Measurements from ENCODE around the gene TTC3. TPM values are rescaled to one million over a fixed set of nuclear protein-coding genes. Genes with fewer than 3 reads are reported as not detected.

The TTC3 gene
- total RNA-seq, 1 experiment from 2014 or later = 71.5 TPM

GRCh38 chr21:37082375-37082774, 9.3 kb downstream of the TTC3 start (continued):
- no peak for TF ChIP-seq REST (IDR thresholded peaks at IDR 0.05; ENCODE audit: low read depth)
- no peak for TF ChIP-seq POLR2AphosphoS5 (IDR thresholded peaks at IDR 0.05; ENCODE audit: low read depth, low read length)

- no peak overlapping the region for H3K9ac ChIP-seq (ENCODE audit: low read length)
- no peak for DNase-seq (ENCODE audit: low read depth, low spot score)
- peaks cover 96% of the 10 kb centered on the region for H3K79me2 ChIP-seq (ENCODE audit: insufficient read depth, low read length)
- H3K9me3 ChIP-seq (ENCODE audit: control insufficient read depth in 1 of 2, insufficient read depth in 1 of 2, low read depth in 1 of 2, low read length in 2 of 2) = no peaks in the 10 kb centered on the region
- TF ChIP-seq ATF3 (IDR thresholded peaks at IDR 0.05) (no peak), POLR2AphosphoS5 (IDR thresholded peaks at IDR 0.05; ENCODE audit: low read depth, low read length) (no peak)
- no peaks in the 10 kb centered on the region for H3K9me2 ChIP-seq (ENCODE audit: insufficient read depth)
- ATAC-seq = no peak
- ChIA-PET CTCF (no interaction called here), POLR2A (no interaction called here), RAD21 (ENCODE audit: low non-redundant PET in 1 of 2, low total read pairs in 2 of 2, uncharacterized antibody in 2 of 2, unreplicated experiment in 2 of 2) (no interaction called here)
- H2AFZ ChIP-seq (ENCODE audit: low read depth, low read length, poor library complexity, severe bottlenecking) = no peak overlapping the region
- H3K4me1 ChIP-seq (ENCODE audit: control insufficient read depth in 1 of 2, insufficient read depth in 2 of 2, low read length in 2 of 2) = peaks cover 5 to 14% of the 10 kb centered on the region in 2 experiments; a peak in 3 of 4 replicates
- 0 out of 2 replicates have a peak, but pooled peaks cover 9% of the 10 kb centered on the region for H4K20me1 ChIP-seq (ENCODE audit: insufficient read depth)
- H3K4me2 ChIP-seq (ENCODE audit: low read length) = no peak overlapping the region
- H3K27me3 ChIP-seq (ENCODE audit: insufficient read depth, low read length) = no peaks in the 10 kb centered on the region
- no TSS peak for BruUV-seq (replicated peaks)
- no peak overlapping the region for H3K27ac ChIP-seq (ENCODE audit: low read depth, low read length)
- peaks cover 0 to under 1% of the 10 kb centered on the region in 2 experiments; a peak in 1 of 4 replicates for H3K36me3 ChIP-seq (ENCODE audit: control insufficient read depth in 1 of 2, insufficient read depth in 2 of 2, low read length in 2 of 2)
- intact Hi-C loops (cut with micrococcal nuclease) = no loop called here
- no peak overlapping the region for H3K4me3 ChIP-seq (replicated peaks in 1 of 2; ENCODE audit: low read depth in 1 of 2, low read length in 2 of 2)
Measured at GRCh38 chr21:37082856-37083528, 9.9 kb downstream of the TTC3 start.

Measured in HCT116 (cell line).